Measurements from ENCODE around the gene SPIN3. TPM values are rescaled to one million over a fixed set of nuclear protein-coding genes. Genes with fewer than 3 reads are reported as not detected.

The SPIN3 gene
- total and polyA plus RNA-seq, 2 of the 13 experiments (the other 11 are each of a cell fraction or from before 2014, with no cell fraction given) = 8.4 to 8.8 TPM

GRCh38 chrX:56995271-56995994, at the start of gene SPIN3 (continued):
- TF ChIP-seq RCOR2 (CRISPR knock-in tag; IDR thresholded peaks at IDR 0.05) (no peak), ZNF530 (CRISPR knock-in tag; IDR thresholded peaks at IDR 0.05; ENCODE audit: low read depth) (no peak), KLF6 (CRISPR knock-in tag; IDR thresholded peaks at IDR 0.05) (peak; percentile 87), PBX3 (CRISPR knock-in tag; IDR thresholded peaks at IDR 0.05; ENCODE audit: borderline replicate concordance) (no peak), ZSCAN29 (CRISPR knock-in tag; conservative IDR thresholded peaks at IDR 0.05) (no peak), ZC3H13 (CRISPR knock-in tag; IDR thresholded peaks at IDR 0.05) (no peak), MYC (CRISPR knock-in tag; IDR thresholded peaks at IDR 0.05; ENCODE audit: borderline replicate concordance) (peak; percentile 97), ZNF574 (CRISPR knock-in tag; IDR thresholded peaks at IDR 0.05) (peak; percentile 70), ZNF180 (CRISPR knock-in tag; IDR thresholded peaks at IDR 0.05; ENCODE audit: borderline replicate concordance, low read depth) (no peak), HNF4A (CRISPR knock-in tag; IDR thresholded peaks at IDR 0.05) (no peak), IRF2 (CRISPR knock-in tag; IDR thresholded peaks at IDR 0.05) (peak; percentile 74; the same call in 1 of the 2 replicates), ZNF253 (CRISPR knock-in tag; IDR thresholded peaks at IDR 0.05; ENCODE audit: borderline replicate concordance) (no peak), MEF2D (CRISPR knock-in tag; IDR thresholded peaks at IDR 0.05) (no peak; the same call in 1 of the 2 replicates), GATAD1 (CRISPR knock-in tag; IDR thresholded peaks at IDR 0.05) (no peak), ZNF816 (CRISPR knock-in tag; IDR thresholded peaks at IDR 0.05; ENCODE audit: borderline replicate concordance) (no peak), ZNF484 (CRISPR knock-in tag; IDR thresholded peaks at IDR 0.05; ENCODE audit: borderline replicate concordance, low read depth) (no peak)
- TF ChIP-seq, protein P1, sequence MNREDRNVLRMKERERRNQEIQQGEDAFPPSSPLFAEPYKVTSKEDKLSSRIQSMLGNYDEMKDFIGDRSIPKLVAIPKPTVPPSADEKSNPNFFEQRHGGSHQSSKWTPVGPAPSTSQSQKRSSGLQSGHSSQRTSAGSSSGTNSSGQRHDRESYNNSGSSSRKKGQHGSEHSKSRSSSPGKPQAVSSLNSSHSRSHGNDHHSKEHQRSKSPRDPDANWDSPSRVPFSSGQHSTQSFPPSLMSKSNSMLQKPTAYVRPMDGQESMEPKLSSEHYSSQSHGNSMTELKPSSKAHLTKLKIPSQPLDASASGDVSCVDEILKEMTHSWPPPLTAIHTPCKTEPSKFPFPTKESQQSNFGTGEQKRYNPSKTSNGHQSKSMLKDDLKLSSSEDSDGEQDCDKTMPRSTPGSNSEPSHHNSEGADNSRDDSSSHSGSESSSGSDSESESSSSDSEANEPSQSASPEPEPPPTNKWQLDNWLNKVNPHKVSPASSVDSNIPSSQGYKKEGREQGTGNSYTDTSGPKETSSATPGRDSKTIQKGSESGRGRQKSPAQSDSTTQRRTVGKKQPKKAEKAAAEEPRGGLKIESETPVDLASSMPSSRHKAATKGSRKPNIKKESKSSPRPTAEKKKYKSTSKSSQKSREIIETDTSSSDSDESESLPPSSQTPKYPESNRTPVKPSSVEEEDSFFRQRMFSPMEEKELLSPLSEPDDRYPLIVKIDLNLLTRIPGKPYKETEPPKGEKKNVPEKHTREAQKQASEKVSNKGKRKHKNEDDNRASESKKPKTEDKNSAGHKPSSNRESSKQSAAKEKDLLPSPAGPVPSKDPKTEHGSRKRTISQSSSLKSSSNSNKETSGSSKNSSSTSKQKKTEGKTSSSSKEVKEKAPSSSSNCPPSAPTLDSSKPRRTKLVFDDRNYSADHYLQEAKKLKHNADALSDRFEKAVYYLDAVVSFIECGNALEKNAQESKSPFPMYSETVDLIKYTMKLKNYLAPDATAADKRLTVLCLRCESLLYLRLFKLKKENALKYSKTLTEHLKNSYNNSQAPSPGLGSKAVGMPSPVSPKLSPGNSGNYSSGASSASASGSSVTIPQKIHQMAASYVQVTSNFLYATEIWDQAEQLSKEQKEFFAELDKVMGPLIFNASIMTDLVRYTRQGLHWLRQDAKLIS (CRISPR knock-in tag; IDR thresholded peaks at IDR 0.05) = no peak
- TF ChIP-seq, protein P2, sequence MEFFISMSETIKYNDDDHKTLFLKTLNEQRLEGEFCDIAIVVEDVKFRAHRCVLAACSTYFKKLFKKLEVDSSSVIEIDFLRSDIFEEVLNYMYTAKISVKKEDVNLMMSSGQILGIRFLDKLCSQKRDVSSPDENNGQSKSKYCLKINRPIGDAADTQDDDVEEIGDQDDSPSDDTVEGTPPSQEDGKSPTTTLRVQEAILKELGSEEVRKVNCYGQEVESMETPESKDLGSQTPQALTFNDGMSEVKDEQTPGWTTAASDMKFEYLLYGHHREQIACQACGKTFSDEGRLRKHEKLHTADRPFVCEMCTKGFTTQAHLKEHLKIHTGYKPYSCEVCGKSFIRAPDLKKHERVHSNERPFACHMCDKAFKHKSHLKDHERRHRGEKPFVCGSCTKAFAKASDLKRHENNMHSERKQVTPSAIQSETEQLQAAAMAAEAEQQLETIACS (CRISPR knock-in tag; IDR thresholded peaks at IDR 0.05) = no peak
- TF ChIP-seq, protein P3, sequence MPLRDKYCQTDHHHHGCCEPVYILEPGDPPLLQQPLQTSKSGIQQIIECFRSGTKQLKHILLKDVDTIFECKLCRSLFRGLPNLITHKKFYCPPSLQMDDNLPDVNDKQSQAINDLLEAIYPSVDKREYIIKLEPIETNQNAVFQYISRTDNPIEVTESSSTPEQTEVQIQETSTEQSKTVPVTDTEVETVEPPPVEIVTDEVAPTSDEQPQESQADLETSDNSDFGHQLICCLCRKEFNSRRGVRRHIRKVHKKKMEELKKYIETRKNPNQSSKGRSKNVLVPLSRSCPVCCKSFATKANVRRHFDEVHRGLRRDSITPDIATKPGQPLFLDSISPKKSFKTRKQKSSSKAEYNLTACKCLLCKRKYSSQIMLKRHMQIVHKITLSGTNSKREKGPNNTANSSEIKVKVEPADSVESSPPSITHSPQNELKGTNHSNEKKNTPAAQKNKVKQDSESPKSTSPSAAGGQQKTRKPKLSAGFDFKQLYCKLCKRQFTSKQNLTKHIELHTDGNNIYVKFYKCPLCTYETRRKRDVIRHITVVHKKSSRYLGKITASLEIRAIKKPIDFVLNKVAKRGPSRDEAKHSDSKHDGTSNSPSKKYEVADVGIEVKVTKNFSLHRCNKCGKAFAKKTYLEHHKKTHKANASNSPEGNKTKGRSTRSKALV (CRISPR knock-in tag; IDR thresholded peaks at IDR 0.05) = no peak

Measured in HepG2 (cell line).